Measurements from ENCODE around the gene NDUFV3. TPM values are rescaled to one million over a fixed set of nuclear protein-coding genes. Genes with fewer than 3 reads are reported as not detected.

NDUFV3 gene
- total RNA-seq, 1 experiment from 2014 or later: 39.6 TPM

GRCh38 chr21:42855937-42856335 is 37.2 kb upstream of the NDUFV3 start:
- TF ChIP-seq, protein P1, sequence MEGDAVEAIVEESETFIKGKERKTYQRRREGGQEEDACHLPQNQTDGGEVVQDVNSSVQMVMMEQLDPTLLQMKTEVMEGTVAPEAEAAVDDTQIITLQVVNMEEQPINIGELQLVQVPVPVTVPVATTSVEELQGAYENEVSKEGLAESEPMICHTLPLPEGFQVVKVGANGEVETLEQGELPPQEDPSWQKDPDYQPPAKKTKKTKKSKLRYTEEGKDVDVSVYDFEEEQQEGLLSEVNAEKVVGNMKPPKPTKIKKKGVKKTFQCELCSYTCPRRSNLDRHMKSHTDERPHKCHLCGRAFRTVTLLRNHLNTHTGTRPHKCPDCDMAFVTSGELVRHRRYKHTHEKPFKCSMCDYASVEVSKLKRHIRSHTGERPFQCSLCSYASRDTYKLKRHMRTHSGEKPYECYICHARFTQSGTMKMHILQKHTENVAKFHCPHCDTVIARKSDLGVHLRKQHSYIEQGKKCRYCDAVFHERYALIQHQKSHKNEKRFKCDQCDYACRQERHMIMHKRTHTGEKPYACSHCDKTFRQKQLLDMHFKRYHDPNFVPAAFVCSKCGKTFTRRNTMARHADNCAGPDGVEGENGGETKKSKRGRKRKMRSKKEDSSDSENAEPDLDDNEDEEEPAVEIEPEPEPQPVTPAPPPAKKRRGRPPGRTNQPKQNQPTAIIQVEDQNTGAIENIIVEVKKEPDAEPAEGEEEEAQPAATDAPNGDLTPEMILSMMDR (conservative IDR thresholded peaks at IDR 0.05; ENCODE audit: low read depth, low read length): no peak
- no peak for TF ChIP-seq EZH2 (IDR thresholded peaks at IDR 0.05; ENCODE audit: borderline replicate concordance, low read depth, low read length, poor library complexity, severe bottlenecking)
- H3K36me3 ChIP-seq (ENCODE audit: insufficient read depth, low read length, poor library complexity, severe bottlenecking): peaks cover 88% of the 10 kb centered on the region
- BruUV-seq (replicated peaks): no TSS peak

DNA sequence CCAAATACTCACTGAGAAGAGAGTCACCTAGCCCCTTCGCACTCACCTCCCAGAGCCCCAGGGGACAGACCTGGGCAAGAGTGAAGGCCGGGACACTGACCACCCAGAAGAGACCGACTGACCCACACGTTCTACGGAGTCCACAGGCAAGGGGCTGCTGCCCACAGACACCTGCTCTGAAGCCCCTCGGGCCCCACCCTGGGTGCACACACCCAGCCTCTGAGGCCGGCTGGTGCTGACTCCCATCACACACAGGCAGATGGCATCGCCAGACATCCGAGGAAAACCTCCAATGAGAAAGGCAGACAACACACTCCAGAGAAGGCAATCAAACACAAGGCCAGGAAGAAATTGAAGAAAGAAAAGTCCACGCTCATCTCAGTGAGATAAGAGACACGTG is 35.9 kb upstream of the NDUFV3 start:
- no peaks in the 10 kb centered on the region for H3K27me3 ChIP-seq (replicated peaks; ENCODE audit: insufficient read depth, low read depth, low read length, poor library complexity)
- POLR2A ChIA-PET (ENCODE audit: low non-redundant PET): no interaction called here
- no peak overlapping the region for H3K4me3 ChIP-seq (ENCODE audit: low read depth, low read length, poor library complexity, severe bottlenecking)
- H3K4me1 ChIP-seq (ENCODE audit: insufficient read depth, low read length, poor library complexity, severe bottlenecking): peaks cover 8% of the 10 kb centered on the region
- H3K36me3 ChIP-seq (ENCODE audit: insufficient read depth, low read length, poor library complexity, severe bottlenecking): peaks cover 83% of the 10 kb centered on the region
- H3K9me3 ChIP-seq (ENCODE audit: low read depth, low read length, poor library complexity, severe bottlenecking): no peaks in the 10 kb centered on the region
- H3K27ac ChIP-seq (ENCODE audit: low read depth, low read length, poor library complexity, severe bottlenecking): no peak overlapping the region
- BruUV-seq (replicated peaks): no TSS peak
- intact Hi-C loops (cut with micrococcal nuclease; ENCODE audit: unreplicated experiment): no loop called here
- CTCF ChIA-PET: no interaction called here
- no peak for DNase-seq (ENCODE audit: low spot score)
- TF ChIP-seq EZH2 (IDR thresholded peaks at IDR 0.05; ENCODE audit: borderline replicate concordance, low read depth, low read length, poor library complexity, severe bottlenecking): no peak
- TF ChIP-seq, protein P1 (conservative IDR thresholded peaks at IDR 0.05; ENCODE audit: low read depth, low read length): no peak

More at GRCh38 chr21:42855937-42856335, 37.2 kb upstream of the NDUFV3 start:
- CTCF ChIA-PET: no interaction called here
- no peaks in the 10 kb centered on the region for H3K4me1 ChIP-seq (ENCODE audit: insufficient read depth, low read length, poor library complexity, severe bottlenecking)
- H3K27me3 ChIP-seq (replicated peaks; ENCODE audit: insufficient read depth, low read depth, low read length, poor library complexity): no peaks in the 10 kb centered on the region
- no peak overlapping the region for H3K27ac ChIP-seq (ENCODE audit: low read depth, low read length, poor library complexity, severe bottlenecking)
- intact Hi-C loops (cut with micrococcal nuclease; ENCODE audit: unreplicated experiment): no loop called here
- no peak for DNase-seq (ENCODE audit: low spot score)
- H3K9me3 ChIP-seq (ENCODE audit: low read depth, low read length, poor library complexity, severe bottlenecking): no peaks in the 10 kb centered on the region
- no peak overlapping the region for H3K4me3 ChIP-seq (ENCODE audit: low read depth, low read length, poor library complexity, severe bottlenecking)
- POLR2A ChIA-PET (ENCODE audit: low non-redundant PET): no interaction called here

- Histone ChIP-seq H3K36me3 (ENCODE audit: insufficient read depth, low read length, poor library complexity, severe bottlenecking) (peaks cover 85% of the 10 kb centered on the region), H3K4me3 (ENCODE audit: low read depth, low read length, poor library complexity, severe bottlenecking) (no peak overlapping the region), H3K27ac (ENCODE audit: low read depth, low read length, poor library complexity, severe bottlenecking) (no peak overlapping the region), H3K9me3 (ENCODE audit: low read depth, low read length, poor library complexity, severe bottlenecking) (no peaks in the 10 kb centered on the region), H3K27me3 (replicated peaks; ENCODE audit: insufficient read depth, low read depth, low read length, poor library complexity) (no peaks in the 10 kb centered on the region), H3K4me1 (ENCODE audit: insufficient read depth, low read length, poor library complexity, severe bottlenecking) (peaks cover 11% of the 10 kb centered on the region)
- BruUV-seq (replicated peaks): no TSS peak
- DNase-seq (ENCODE audit: low spot score): no peak
- TF ChIP-seq, protein P1 (conservative IDR thresholded peaks at IDR 0.05; ENCODE audit: low read depth, low read length): no peak
- no peak for TF ChIP-seq EZH2 (IDR thresholded peaks at IDR 0.05; ENCODE audit: borderline replicate concordance, low read depth, low read length, poor library complexity, severe bottlenecking)
- POLR2A ChIA-PET (ENCODE audit: low non-redundant PET): no interaction called here
- intact Hi-C loops (cut with micrococcal nuclease; ENCODE audit: unreplicated experiment): no loop called here
- CTCF ChIA-PET: no interaction called here
Observed at GRCh38 chr21:42858185-42858847, 34.8 kb upstream of the NDUFV3 start.
